Activated T-cell treated with anti-CD3 and anti-CD28 coated beads for 48 hours (primary cell): ENCODE results near the gene TCEA3.

Experiments used
- DNase-seq: peaks from one replicate; pipeline ENCODE4 v3.0.0-alpha.2; 2020; ENCODE audit warnings: low read depth

Gene TCEA3

GRCh38 chr1:23446661-23447310 lies 22.2 kb upstream of the TCEA3 start:
- no peak for DNase-seq

- no peak for DNase-seq
These were observed 20.2 kb upstream of the TCEA3 start for GRCh38 chr1:23444596-23445390.

- no peak for DNase-seq
These were observed 19.6 kb upstream of the TCEA3 start for GRCh38 chr1:23444104-23444533.

GRCh38 chr1:23442751-23443150 lies 18.2 kb upstream of the TCEA3 start:
- DNase-seq = no peak

- no peak for DNase-seq
These were observed 17.0 kb upstream of the TCEA3 start for GRCh38 chr1:23441446-23442148.

- no peak for DNase-seq
These were observed 14.0 kb upstream of the TCEA3 start for GRCh38 chr1:23438545-23438944.

- DNase-seq = no peak
These were observed 12.8 kb upstream of the TCEA3 start for GRCh38 chr1:23437355-23437664.

- DNase-seq = peak; percentile 34
These were observed 12.2 kb upstream of the TCEA3 start for GRCh38 chr1:23436520-23437354.

- no peak for DNase-seq
These were observed 9.8 kb upstream of the TCEA3 start for GRCh38 chr1:23434260-23434775.

GRCh38 chr1:23433122-23433521 lies 8.6 kb upstream of the TCEA3 start:
- DNase-seq = no peak

- no peak for DNase-seq
These were observed 6.9 kb upstream of the TCEA3 start for GRCh38 chr1:23431431-23431830.

- no peak for DNase-seq
These were observed 6.3 kb upstream of the TCEA3 start for GRCh38 chr1:23430803-23431202.

GRCh38 chr1:23428136-23428905 lies 3.8 kb upstream of the TCEA3 start:
- DNase-seq = no peak

- DNase-seq = no peak
These were observed 3.0 kb upstream of the TCEA3 start for GRCh38 chr1:23427550-23427949.

GRCh38 chr1:23426828-23427227 lies 2.3 kb upstream of the TCEA3 start:
- DNase-seq = no peak

- DNase-seq = no peak
These were observed 596 bp upstream of the TCEA3 start for GRCh38 chr1:23425193-23425494.

- no peak for DNase-seq
These were observed 894 bp downstream of the TCEA3 start for GRCh38 chr1:23423415-23424292.

- DNase-seq = no peak
These were observed 1.6 kb downstream of the TCEA3 start for GRCh38 chr1:23422941-23423340.

GRCh38 chr1:23422241-23422877 lies 2.2 kb downstream of the TCEA3 start:
- DNase-seq = peak; percentile 21

GRCh38 chr1:23421753-23422240 lies 2.8 kb downstream of the TCEA3 start:
- DNase-seq = no peak
